Left cardiac atrium (tissue), 4 donors: Measurements from ENCODE around the gene SCRN2. TPM values are rescaled to one million over a fixed set of nuclear protein-coding genes. Genes with fewer than 3 reads are reported as not detected.

Source experiments
- ATAC-seq, 2 donors: fragments of 200-7000 bp; cut with Tn5 transposase; one replicate each; pipeline ENCODE4 v1.9.1; 2020; ENCODE audit warnings: mild to moderate bottlenecking in 2 of 2, moderate library complexity in 2 of 2
- DNase-seq: peaks from one replicate; pipeline ENCODE4 v3.0.0-alpha.2; 2020
- intact Hi-C, 2 donors: fragments of 100-400 bp; cut with DNase I; formaldehyde crosslinking; loops; one replicate each; pipeline versions ENCODE4 v1.14.1 to v1.15.1; 2022 to 2023
- total RNA-seq, 2 donors: library from RNA; stranded (reverse); fragmentation: NEBNext Ultra II Directional; extraction: Animal tissue kit (Norgen Biotek cat#: 25700); gene quantifications; one replicate each; pipeline ENCODE4 v1.2.1, GENCODE V29; 2021
- donor health status: DM: no; HTN: yes; CAD: no.
- donor health status: DM: no; HTN: yes; CAD: no; lungs with severe emphysema.
- donor health status: DM: yes; HTN: yes; CAD: no.
- donor health status: Dilated cardiomyopathy.

Gene SCRN2
- total RNA-seq, 2 donors from 2014 or later: 32.2 to 33.6 TPM

- ATAC-seq (peak; percentile 83 to 95), DNase-seq (peak; percentile 73)
- intact Hi-C loops: no loop called here
Measured at GRCh38 chr17:47850692-47851573, 9.9 kb upstream of the SCRN2 start, which contains the start of gene SP6. Gene SP6, minus strand, starts transcription at chr17:47851163. Its CDS starts 2,734 bp downstream, at chr17:47848429.

- DNase-seq: no peak
- ATAC-seq: peak in 1 of 2 donors; percentile 23
- intact Hi-C loops: no loop called here
Measured at GRCh38 chr17:47850373-47850691, 9.3 kb upstream of the SCRN2 start.

- DNase-seq (no peak), ATAC-seq (no peak)
- intact Hi-C loops: loop anchor here in 1 of 2 donors (10.0 kb wide), 1 partner anchor 97 kb away; the partner anchor contains the start of gene PNPO
Measured at GRCh38 chr17:47848198-47848513, 7.1 kb upstream of the SCRN2 start.

GRCh38 chr17:47847341-47848197, 6.5 kb upstream of the SCRN2 start:
- DNase-seq (no peak), ATAC-seq (no peak)
- intact Hi-C loops: loop anchor here in 1 of 2 donors (10.0 kb wide), 1 partner anchor 97 kb away; the partner anchor contains the start of gene PNPO

- no peak for DNase-seq
- ATAC-seq: no peak
- intact Hi-C loops: loop anchor here in 1 of 2 donors (10.0 kb wide), 1 partner anchor 98 kb away; the partner anchor contains the start of gene PNPO
Measured at GRCh38 chr17:47846716-47847340, 5.8 kb upstream of the SCRN2 start.

- ATAC-seq: no peak
- DNase-seq: no peak
- intact Hi-C loops: loop anchor here (2.0 to 10.0 kb wide), 2 partner anchors 43 to 99 kb away; partner anchors contain the start of gene PNPO (in 1 of the 2)
Measured at GRCh38 chr17:47845716-47846075, 4.6 kb upstream of the SCRN2 start.

- intact Hi-C loops: loop anchor here (2.0 to 10.0 kb wide), 3 partner anchors 44 to 102 kb away; partner anchors contain the start of gene PNPO (in 1 of the 2)
- no peak for ATAC-seq
- DNase-seq: no peak
Measured at GRCh38 chr17:47844814-47845715, 4.0 kb upstream of the SCRN2 start.

- intact Hi-C loops: loop anchor here (2.0 to 10.0 kb wide), 3 partner anchors 45 to 103 kb away; partner anchors contain the start of gene PNPO (in 1 of the 2)
- DNase-seq (no peak), ATAC-seq (no peak)
Measured at GRCh38 chr17:47844227-47844626, 3.2 kb upstream of the SCRN2 start.

- intact Hi-C loops: loop anchor here (1.0 to 10.0 kb wide), 5 partner anchors 47 to 175 kb away; partner anchors contain the start of genes CDK5RAP3 (in 1 of the 2) and PNPO (in 1 of the 2)
- ATAC-seq (no peak), DNase-seq (no peak)
Measured at GRCh38 chr17:47843391-47843730, 2.3 kb upstream of the SCRN2 start.

- no peak for ATAC-seq
- DNase-seq: no peak
- intact Hi-C loops: loop anchor here (2.0 to 10.0 kb wide), 4 partner anchors 103 to 177 kb away; partner anchors contain the start of genes CDK5RAP3 (in 2 of the 2) and PNPO (in 1 of the 2)
Measured at GRCh38 chr17:47841488-47842291, 617 bp upstream of the SCRN2 start.

- DNase-seq (no peak), ATAC-seq (no peak)
- intact Hi-C loops: loop anchor here (2.0 to 10.0 kb wide), 3 partner anchors 105 to 131 kb away; partner anchors contain the start of genes CDK5RAP3 (in 1 of the 2) and PNPO (in 1 of the 2)
Measured at GRCh38 chr17:47840001-47840741, 902 bp downstream of the SCRN2 start.

GRCh38 chr17:47839071-47839470, 2.0 kb downstream of the SCRN2 start:
- DNase-seq (no peak), ATAC-seq (no peak)
- intact Hi-C loops: no loop called here

GRCh38 chr17:47838636-47839035, 2.4 kb downstream of the SCRN2 start:
- DNase-seq (no peak), ATAC-seq (no peak)
- intact Hi-C loops: no loop called here

- intact Hi-C loops: no loop called here
- ATAC-seq (peak in 1 of 2 donors; percentile 49), DNase-seq (no peak)
Measured at GRCh38 chr17:47837401-47838039, 3.6 kb downstream of the SCRN2 start.

- ATAC-seq (no peak), DNase-seq (no peak)
- intact Hi-C loops: no loop called here
Measured at GRCh38 chr17:47836601-47837000, 4.5 kb downstream of the SCRN2 start.

GRCh38 chr17:47834756-47835155, 6.3 kb downstream of the SCRN2 start:
- intact Hi-C loops: no loop called here
- DNase-seq (no peak), ATAC-seq (no peak)
